ENCODE measurements around the gene ANKRD53.

The ANKRD53 gene

DNA sequence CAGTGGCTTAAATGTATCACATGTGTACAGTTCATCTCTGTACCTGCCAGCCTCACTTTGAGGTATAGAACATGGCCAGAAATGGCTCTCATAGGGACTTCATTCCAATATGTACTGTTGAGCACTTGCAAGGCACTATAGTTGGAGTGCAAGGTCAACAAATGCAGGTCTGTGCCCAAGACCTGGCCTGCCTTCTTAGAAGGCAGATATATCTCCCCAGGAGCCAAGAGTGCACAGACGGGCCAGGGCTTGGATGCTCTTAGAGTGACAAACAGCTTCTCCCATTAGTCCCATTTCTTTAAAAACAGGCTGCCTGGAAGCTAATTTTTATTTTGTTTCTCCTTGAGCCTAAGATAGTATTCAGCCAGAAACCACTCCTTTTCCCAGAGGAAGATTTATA, 9.0 kb downstream of the ANKRD53 start:
- Histone ChIP-seq H3K36me3 (ENCODE audit: control insufficient read depth in 1 of 2, insufficient read depth in 2 of 2, low read length in 2 of 2) (peaks cover 49 to 62% of the 10 kb centered on the region in 2 donors), H3K9me3 (ENCODE audit: control insufficient read depth in 1 of 2, low read length in 2 of 2) (no peaks in the 10 kb centered on the region), H3K4me3 (ENCODE audit: low read depth in 1 of 2, low read length in 2 of 2) (no peak overlapping the region), H3K27ac (ENCODE audit: low read length) (no peak overlapping the region), H3K27me3 (ENCODE audit: low read depth, low read length) (no peaks in the 10 kb centered on the region), H3K4me1 (ENCODE audit: control insufficient read depth in 1 of 2, insufficient read depth in 2 of 2, low read length in 2 of 2) (no peaks in the 10 kb centered on the region)

DNA sequence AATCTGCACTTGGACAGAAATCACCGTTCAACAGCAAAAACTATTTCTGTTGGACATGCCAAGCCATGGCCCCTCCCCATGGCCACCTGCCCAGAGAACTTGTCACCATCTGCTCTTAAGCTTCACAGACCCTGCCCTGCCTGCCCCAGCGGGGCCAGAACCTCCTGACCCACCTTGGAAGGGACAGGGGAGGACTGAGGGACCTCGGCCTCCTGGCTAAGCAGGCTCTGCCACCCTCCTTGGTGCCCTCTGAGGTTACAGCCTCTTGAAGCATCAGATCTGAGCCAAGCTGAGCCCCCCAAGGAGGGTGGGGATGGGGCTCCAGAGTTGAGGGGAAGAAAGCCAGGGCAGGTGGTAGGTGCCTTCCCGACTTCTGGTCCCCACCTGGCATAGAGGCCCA, 9.7 kb downstream of the ANKRD53 start:
- Histone ChIP-seq H3K27ac (ENCODE audit: low read length) (no peak overlapping the region), H3K4me1 (ENCODE audit: control insufficient read depth in 1 of 2, insufficient read depth in 2 of 2, low read length in 2 of 2) (peaks cover 0 to 4% of the 10 kb centered on the region in 2 donors), H3K9me3 (ENCODE audit: control insufficient read depth in 1 of 2, low read length in 2 of 2) (no peaks in the 10 kb centered on the region), H3K4me3 (ENCODE audit: low read depth in 1 of 2, low read length in 2 of 2) (no peak overlapping the region), H3K36me3 (ENCODE audit: control insufficient read depth in 1 of 2, insufficient read depth in 2 of 2, low read length in 2 of 2) (peaks cover 49 to 62% of the 10 kb centered on the region in 2 donors), H3K27me3 (ENCODE audit: low read depth, low read length) (no peaks in the 10 kb centered on the region)

DNA sequence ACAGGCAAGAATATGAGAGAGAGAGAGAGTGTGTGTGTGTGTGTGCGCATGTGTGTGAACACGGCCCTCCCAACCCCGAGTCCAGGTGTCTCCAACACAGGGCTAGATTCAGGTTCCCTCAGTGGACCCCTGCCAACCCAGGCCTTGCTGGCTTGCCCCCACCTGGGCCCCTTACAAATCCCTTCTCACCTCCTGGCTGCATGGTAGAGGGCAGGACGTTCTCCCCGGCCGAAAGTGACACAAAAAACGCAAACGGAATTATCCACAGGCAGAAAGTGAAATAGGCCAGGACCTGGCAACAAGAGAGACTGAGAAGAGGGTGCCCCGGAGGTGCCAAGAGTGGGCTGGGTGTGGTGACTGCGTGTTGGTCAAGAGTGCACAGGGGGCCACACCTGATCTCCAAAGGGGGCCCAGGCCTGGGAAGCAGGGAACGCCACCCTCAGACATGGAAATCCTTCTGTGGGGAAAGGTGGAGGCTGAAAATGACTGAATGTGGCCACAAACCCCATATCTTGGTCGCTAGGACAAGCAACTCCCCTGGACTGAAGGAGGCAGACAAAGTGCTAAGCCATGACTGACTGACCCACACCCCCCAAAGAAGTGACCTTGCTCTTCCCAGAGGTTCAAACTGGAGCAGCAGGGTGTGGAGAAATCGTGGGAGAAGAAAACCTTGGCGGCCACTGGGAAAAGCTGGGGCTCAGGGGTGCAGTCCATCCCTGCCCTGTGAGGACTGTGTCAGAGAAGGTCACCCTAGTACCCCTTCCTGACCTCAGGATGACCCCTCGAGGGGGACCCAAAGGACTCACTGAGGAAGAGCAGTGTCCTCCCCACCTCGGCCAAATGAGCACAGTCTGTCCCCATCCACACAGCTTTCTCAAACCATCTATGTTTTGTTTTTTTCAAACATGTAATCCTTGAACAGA, 10.6 kb downstream of the ANKRD53 start:
- Histone ChIP-seq H3K4me3 (ENCODE audit: low read depth in 1 of 2, low read length in 2 of 2) (no peak overlapping the region), H3K27ac (ENCODE audit: low read length) (no peak overlapping the region), H3K4me1 (ENCODE audit: control insufficient read depth in 1 of 2, insufficient read depth in 2 of 2, low read length in 2 of 2) (peaks cover 5 to 12% of the 10 kb centered on the region in 2 donors), H3K9me3 (ENCODE audit: control insufficient read depth in 1 of 2, low read length in 2 of 2) (no peaks in the 10 kb centered on the region), H3K27me3 (ENCODE audit: low read depth, low read length) (no peaks in the 10 kb centered on the region), H3K36me3 (ENCODE audit: control insufficient read depth in 1 of 2, insufficient read depth in 2 of 2, low read length in 2 of 2) (peaks cover 49 to 62% of the 10 kb centered on the region in 2 donors)

DNA sequence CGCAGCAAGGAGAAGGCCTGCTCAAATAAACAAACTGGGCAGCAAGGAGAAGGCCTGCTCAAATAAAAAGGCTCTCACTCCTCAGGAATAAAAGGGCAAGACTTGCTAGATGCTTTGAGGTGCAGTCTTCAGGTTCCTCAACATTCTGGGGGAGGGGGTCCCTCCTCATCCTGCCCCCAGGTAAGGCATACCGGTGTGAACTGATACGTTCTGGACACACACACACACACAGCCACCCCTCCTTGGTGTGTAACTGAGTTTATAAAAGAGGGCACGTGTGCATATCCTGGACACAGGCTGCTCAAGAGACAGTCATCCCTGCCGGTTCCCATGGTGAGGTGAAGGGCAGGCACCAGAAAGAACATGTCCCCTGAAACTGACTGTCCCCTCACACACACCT, 11.8 kb downstream of the ANKRD53 start:
- no peaks in the 10 kb centered on the region for H3K27me3 ChIP-seq (ENCODE audit: low read depth, low read length)
- H3K9me3 ChIP-seq (ENCODE audit: control insufficient read depth in 1 of 2, low read length in 2 of 2), result no peaks in the 10 kb centered on the region
- peaks cover 49 to 62% of the 10 kb centered on the region in 2 donors for H3K36me3 ChIP-seq (ENCODE audit: control insufficient read depth in 1 of 2, insufficient read depth in 2 of 2, low read length in 2 of 2)
- no peak overlapping the region for H3K4me3 ChIP-seq (ENCODE audit: low read depth in 1 of 2, low read length in 2 of 2)
- H3K27ac ChIP-seq (ENCODE audit: low read length), result no peak overlapping the region
- H3K4me1 ChIP-seq (ENCODE audit: control insufficient read depth in 1 of 2, insufficient read depth in 2 of 2, low read length in 2 of 2), result peaks cover 5 to 14% of the 10 kb centered on the region in 2 donors

DNA sequence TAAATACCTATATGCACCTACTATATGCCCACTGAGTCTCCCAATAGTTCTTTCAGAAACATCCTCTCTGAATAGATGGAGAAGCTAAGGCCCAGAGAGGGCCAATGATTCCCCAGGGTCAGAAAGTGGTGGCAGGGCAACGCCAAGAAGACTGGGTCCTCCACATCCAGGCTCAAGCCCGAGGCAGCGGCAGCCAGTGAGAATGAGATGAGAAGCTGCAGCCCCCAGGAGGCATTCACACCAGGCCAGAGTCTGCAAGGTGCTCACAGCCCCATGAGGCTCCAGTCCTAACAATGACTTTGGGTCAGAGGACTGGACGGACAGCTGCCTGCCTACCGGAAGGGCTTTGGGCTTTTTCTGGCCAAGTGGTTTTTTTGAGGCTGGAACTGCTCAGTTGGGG, 12.7 kb downstream of the ANKRD53 start:
- Histone ChIP-seq H3K36me3 (ENCODE audit: control insufficient read depth in 1 of 2, insufficient read depth in 2 of 2, low read length in 2 of 2) (peaks cover 49 to 57% of the 10 kb centered on the region in 2 donors), H3K9me3 (ENCODE audit: control insufficient read depth in 1 of 2, low read length in 2 of 2) (no peaks in the 10 kb centered on the region), H3K27ac (ENCODE audit: low read length) (no peak overlapping the region)

DNA sequence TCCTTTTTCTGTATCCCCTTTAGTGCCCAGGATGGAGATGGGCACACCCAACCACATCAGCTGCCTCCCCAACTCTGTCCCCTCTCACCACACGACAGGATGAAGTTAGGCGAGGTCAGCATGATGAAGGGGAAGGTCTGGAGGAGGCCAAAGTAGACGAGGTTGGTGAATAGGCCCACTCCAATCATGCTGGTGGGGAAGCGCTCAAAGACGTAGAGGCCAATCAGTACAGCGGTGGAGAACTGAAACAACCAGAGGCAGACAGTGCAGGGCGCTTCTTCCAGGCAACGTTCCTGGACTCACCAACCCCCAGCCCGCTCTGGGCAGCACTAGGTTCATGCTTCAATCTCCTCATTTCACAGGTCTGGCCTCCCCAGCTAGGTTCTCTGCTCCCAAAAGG, 13.3 kb downstream of the ANKRD53 start:
- Histone ChIP-seq H3K9me3 (ENCODE audit: control insufficient read depth in 1 of 2, low read length in 2 of 2) (no peaks in the 10 kb centered on the region), H3K36me3 (ENCODE audit: control insufficient read depth in 1 of 2, insufficient read depth in 2 of 2, low read length in 2 of 2) (peaks cover 44 to 51% of the 10 kb centered on the region in 2 donors)

More for the DNA sequence above, 12.7 kb downstream of the ANKRD53 start:
- Histone ChIP-seq H3K4me1 (ENCODE audit: control insufficient read depth in 1 of 2, insufficient read depth in 2 of 2, low read length in 2 of 2) (peaks cover 5 to 20% of the 10 kb centered on the region in 2 donors), H3K4me3 (ENCODE audit: low read depth in 1 of 2, low read length in 2 of 2) (no peak overlapping the region), H3K27me3 (ENCODE audit: low read depth, low read length) (no peaks in the 10 kb centered on the region)

DNA sequence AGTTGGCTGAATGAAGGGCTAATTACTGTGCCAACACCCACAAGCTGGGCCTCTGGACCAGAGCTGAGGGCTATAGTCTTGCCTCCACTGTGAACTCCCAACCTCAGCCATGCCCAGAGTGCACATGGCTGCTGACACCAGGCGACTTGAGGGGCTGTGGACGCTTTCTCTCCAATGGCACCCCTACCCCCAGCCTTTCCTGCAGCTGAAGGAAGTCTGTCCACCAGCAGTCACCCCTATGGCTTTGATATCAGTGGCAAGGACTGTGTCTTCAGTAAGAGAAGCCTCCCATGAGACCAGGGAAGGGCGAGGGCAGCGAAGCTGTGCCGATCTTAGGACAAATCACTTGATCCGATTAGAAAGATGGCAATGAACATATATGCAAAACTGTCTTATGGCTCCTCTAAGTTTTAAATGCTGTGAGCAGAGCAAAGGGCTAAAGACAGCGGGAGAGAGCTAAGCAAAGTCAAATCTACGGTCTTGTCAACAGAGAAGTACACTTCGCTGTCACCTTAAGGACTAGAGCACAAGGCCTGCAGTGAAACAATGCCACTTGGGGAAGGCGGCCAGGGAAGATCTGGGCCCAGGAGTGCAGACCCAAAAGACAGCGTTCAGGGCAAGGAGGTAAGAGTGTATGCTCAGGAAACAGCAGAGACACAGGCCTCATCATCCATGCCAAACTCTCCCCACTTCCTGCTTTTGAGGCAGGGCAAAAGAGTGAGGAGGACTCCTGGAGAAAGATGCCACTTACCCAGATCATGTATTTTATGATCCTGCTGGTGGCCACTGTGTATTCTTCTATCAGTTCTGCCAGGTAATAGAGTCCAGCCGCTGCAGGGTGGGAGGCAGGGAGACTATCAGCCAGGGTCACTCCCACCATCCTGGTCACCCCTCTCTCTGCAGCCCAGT, 14.8 kb downstream of the ANKRD53 start:
- H3K36me3 ChIP-seq (ENCODE audit: control insufficient read depth in 1 of 2, insufficient read depth in 2 of 2, low read length in 2 of 2), result peaks cover 34 to 37% of the 10 kb centered on the region in 2 donors
- H3K27me3 ChIP-seq (ENCODE audit: low read depth, low read length), result no peaks in the 10 kb centered on the region
- H3K27ac ChIP-seq (ENCODE audit: low read length), result peak overlapping the region; percentile 53
- H3K4me3 ChIP-seq (ENCODE audit: low read depth in 1 of 2, low read length in 2 of 2), result peak overlapping the region; percentile 76 to 92
- no peaks in the 10 kb centered on the region for H3K9me3 ChIP-seq (ENCODE audit: control insufficient read depth in 1 of 2, low read length in 2 of 2)
- peaks cover 5 to 20% of the 10 kb centered on the region in 2 donors for H3K4me1 ChIP-seq (ENCODE audit: control insufficient read depth in 1 of 2, insufficient read depth in 2 of 2, low read length in 2 of 2)

More for the DNA sequence above, 13.3 kb downstream of the ANKRD53 start:
- Histone ChIP-seq H3K27me3 (ENCODE audit: low read depth, low read length) (no peaks in the 10 kb centered on the region), H3K27ac (ENCODE audit: low read length) (no peak overlapping the region), H3K4me3 (ENCODE audit: low read depth in 1 of 2, low read length in 2 of 2) (no peak overlapping the region), H3K4me1 (ENCODE audit: control insufficient read depth in 1 of 2, insufficient read depth in 2 of 2, low read length in 2 of 2) (peaks cover 5 to 20% of the 10 kb centered on the region in 2 donors)

DNA sequence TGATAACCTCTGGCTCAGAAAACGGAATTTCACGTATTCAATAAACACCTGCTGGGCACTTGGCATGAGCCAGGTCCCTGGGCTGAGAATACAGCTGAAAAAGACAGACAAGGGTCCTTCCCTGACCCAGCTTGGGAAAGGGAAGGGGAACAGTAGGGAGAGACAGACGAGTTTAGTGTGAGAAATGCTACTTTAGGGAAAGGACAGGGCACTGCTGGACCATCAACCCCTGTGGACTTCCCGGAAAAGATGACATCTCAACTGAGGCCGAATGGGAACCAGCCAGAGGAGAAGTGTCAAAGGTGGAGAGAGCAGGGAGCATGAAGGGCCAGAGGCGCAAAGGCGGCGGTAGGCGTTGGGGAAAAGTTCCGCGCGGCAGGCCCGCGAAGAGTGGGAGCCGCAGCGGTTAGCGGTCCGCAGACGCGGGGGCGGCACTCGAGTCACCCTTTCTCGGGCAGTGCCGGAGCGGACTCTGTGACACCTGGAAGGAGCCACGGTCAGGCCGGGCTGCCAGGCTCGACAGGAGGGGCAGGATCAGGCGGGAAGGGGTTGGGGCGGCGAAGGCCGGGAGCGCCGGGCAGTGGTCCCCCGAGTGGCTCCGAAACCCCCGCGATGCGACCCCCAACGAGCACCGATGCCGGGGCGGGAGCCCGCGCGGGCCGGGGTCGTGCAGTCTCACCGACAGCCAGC, 15.7 kb downstream of the ANKRD53 start:
- Histone ChIP-seq H3K9me3 (ENCODE audit: control insufficient read depth in 1 of 2, low read length in 2 of 2) (no peaks in the 10 kb centered on the region), H3K27me3 (ENCODE audit: low read depth, low read length) (no peaks in the 10 kb centered on the region), H3K4me1 (ENCODE audit: control insufficient read depth in 1 of 2, insufficient read depth in 2 of 2, low read length in 2 of 2) (peaks cover 5 to 20% of the 10 kb centered on the region in 2 donors), H3K4me3 (ENCODE audit: low read depth in 1 of 2, low read length in 2 of 2) (peak overlapping the region; percentile 76 to 92), H3K27ac (ENCODE audit: low read length) (peak overlapping the region; percentile 53), H3K36me3 (ENCODE audit: control insufficient read depth in 1 of 2, insufficient read depth in 2 of 2, low read length in 2 of 2) (peaks cover 25 to 28% of the 10 kb centered on the region in 2 donors)

DNA sequence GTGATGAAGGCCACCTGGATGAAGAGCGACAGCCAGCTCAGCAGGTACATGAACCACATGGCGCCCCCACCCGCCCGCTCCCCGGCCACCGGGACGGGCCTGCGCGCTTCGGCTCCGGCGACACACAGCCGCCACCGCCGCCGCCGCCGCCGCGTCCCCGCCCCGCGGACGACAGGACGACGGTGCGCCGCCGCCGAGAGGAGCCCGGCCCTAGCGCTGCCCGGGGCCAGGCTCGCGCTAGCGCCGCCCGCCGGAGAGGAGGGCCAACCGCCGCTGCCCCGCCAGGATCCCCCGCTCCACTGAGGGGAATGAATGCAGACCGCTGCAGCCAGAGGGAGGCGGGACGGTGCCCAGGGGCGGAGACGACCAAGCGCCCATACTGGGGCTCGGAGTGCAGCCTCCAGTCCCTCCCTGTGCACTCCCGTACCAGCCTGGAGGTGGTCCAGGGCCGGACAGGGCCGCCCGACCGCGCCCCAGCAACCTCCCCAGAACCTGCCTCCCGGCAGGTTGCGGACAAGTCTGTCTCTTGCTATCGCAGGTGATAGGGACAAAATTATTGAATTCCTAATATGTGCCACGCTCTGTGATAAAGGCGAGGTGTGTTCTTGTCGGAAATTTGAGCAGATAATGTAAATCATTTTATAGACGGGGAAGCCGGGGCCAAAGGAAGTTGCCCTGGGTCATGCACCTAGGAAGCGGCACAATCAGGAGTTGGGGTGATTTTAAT, 16.4 kb downstream of the ANKRD53 start, which contains the start of gene TEX261:
TEX261 (minus strand) TSS at position 175 of the 727 bp plus-strand sequence; CDS start at position 59, 116 bp downstream.
- H3K4me1 ChIP-seq (ENCODE audit: control insufficient read depth in 1 of 2, insufficient read depth in 2 of 2, low read length in 2 of 2), result peaks cover 5 to 20% of the 10 kb centered on the region in 2 donors
- H3K4me3 ChIP-seq (ENCODE audit: low read depth in 1 of 2, low read length in 2 of 2), result peak within 1 kb of the TSS; percentile 76 to 92
- H3K9me3 ChIP-seq (ENCODE audit: control insufficient read depth in 1 of 2, low read length in 2 of 2), result no peaks in the 10 kb centered on the region
- peak within 1 kb of the TSS; percentile 53 for H3K27ac ChIP-seq (ENCODE audit: low read length)
- H3K27me3 ChIP-seq (ENCODE audit: low read depth, low read length), result no peaks in the 10 kb centered on the region
- peaks cover 17 to 21% of the 10 kb centered on the region in 2 donors for H3K36me3 ChIP-seq (ENCODE audit: control insufficient read depth in 1 of 2, insufficient read depth in 2 of 2, low read length in 2 of 2)

DNA sequence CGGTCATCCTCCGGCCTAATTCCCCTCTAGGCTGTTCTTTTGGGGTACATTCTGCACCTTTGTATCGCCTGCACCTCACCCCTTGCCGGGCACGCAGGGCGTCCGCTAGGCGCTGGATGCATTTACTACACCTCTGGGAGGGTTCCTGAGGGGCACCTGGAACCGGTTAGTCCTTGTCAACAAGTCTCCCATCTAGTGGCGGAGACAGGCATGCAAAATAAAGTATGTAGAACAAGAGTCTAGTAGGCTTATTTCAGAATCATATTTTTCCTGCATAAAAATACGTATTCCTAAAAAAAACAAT, 16.9 kb downstream of the ANKRD53 start:
- H3K4me3 ChIP-seq (ENCODE audit: low read depth in 1 of 2, low read length in 2 of 2), result peak overlapping the region; percentile 76 to 77
- H3K27me3 ChIP-seq (ENCODE audit: low read depth, low read length), result no peaks in the 10 kb centered on the region
- no peak overlapping the region for H3K27ac ChIP-seq (ENCODE audit: low read length)
- H3K36me3 ChIP-seq (ENCODE audit: control insufficient read depth in 1 of 2, insufficient read depth in 2 of 2, low read length in 2 of 2), result peaks cover 15% of the 10 kb centered on the region in 2 donors
- H3K4me1 ChIP-seq (ENCODE audit: control insufficient read depth in 1 of 2, insufficient read depth in 2 of 2, low read length in 2 of 2), result peaks cover 5 to 20% of the 10 kb centered on the region in 2 donors
- H3K9me3 ChIP-seq (ENCODE audit: control insufficient read depth in 1 of 2, low read length in 2 of 2), result no peaks in the 10 kb centered on the region

Measured in muscle layer of duodenum (tissue), 2 donors.